ENCODE data around the gene HMCN2. TPM values are rescaled to one million over a fixed set of nuclear protein-coding genes. Genes with fewer than 3 reads are reported as not detected.

HMCN2 gene
- polyA plus RNA-seq, 1 experiment: under 0.01 TPM

GRCh38 chr9:130361873-130362362 is 96.4 kb downstream of the HMCN2 start:
- no peak for TF ChIP-seq CTCF (IDR thresholded peaks at IDR 0.05; ENCODE audit: low read depth, low read length)
- CTCF ChIA-PET: no interaction called here
- POLR2A ChIA-PET: no interaction called here
- DNase-seq (ENCODE audit: low read depth, low spot score): no peak
- Histone ChIP-seq H3K27me3 (ENCODE audit: control insufficient read depth, insufficient read depth, low read length) (peaks cover 12% of the 10 kb centered on the region), H3K4me3 (ENCODE audit: low read depth, low read length) (no peak overlapping the region), H3K9me3 (ENCODE audit: control insufficient read depth, insufficient read depth, low read length) (no peaks in the 10 kb centered on the region; the same call in 1 of the 2 replicates), H3K27ac (ENCODE audit: low read depth, low read length) (no peak overlapping the region)

DNA sequence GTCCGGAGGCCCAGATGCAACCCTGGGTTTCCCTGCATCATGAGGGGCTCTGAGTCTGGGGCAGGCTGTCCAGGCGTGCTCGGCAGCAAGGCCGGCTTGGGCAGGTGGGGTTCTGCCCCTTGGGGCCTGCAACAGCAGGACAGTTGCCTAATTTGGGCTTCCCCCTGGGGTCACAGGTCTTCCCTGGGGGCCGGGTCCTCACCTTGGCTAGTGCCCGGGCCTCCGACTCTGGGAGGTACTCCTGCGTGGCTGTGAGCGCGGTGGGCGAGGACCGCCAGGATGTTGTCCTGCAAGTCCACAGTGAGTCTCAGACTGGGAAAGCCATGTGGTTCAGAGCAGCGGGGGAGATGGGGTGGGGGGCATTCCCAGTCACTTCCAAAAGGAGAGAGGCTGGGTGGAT is 97.1 kb downstream of the HMCN2 start:
- Histone ChIP-seq H3K27ac (ENCODE audit: low read depth, low read length) (no peak overlapping the region), H3K27me3 (ENCODE audit: control insufficient read depth, insufficient read depth, low read length) (peaks cover 11% of the 10 kb centered on the region), H3K9me3 (ENCODE audit: control insufficient read depth, insufficient read depth, low read length) (no peaks in the 10 kb centered on the region; the same call in 1 of the 2 replicates), H3K4me3 (ENCODE audit: low read depth, low read length) (no peak overlapping the region)
- DNase-seq (ENCODE audit: low read depth, low spot score): no peak
- POLR2A ChIA-PET: no interaction called here
- TF ChIP-seq CTCF (IDR thresholded peaks at IDR 0.05; ENCODE audit: low read depth, low read length): no peak
- CTCF ChIA-PET: no interaction called here

- POLR2A ChIA-PET: no interaction called here
Measured at GRCh38 chr9:130363755-130364404, 98.3 kb downstream of the HMCN2 start.

DNA sequence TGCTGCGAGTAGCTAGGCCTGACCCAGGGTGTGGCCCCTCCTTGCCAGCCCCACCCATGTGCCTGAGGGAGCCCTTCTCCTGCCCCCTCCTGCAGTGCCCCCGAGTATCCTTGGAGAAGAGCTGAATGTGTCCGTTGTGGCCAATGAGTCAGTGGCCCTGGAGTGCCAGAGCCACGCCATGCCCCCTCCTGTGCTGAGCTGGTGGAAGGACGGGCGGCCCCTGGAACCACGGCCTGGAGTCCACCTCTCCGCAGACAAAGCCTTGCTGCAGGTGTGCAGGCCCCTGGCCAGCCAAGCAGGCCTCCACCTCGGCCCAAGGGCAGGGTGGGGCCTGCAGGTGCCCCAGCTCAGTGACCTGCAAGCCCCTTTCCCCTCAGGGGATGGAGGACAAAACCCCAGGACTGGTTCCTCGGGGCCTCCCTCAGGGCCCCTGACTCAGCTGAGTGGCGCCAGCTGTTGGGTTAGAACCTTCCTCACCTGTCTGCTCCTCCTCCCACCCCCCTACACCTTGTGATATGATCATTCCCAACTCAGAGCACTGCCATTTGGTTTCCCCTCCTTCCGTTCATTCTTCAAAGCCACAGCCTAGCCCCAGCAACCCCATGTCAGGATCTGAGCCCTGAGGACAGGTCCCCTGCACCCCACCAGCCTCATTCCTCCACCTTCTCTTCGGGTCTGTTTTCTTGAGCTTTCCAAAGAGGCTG is 99.2 kb downstream of the HMCN2 start:
- Histone ChIP-seq H3K9me3 (ENCODE audit: control insufficient read depth, insufficient read depth, low read length) (no peaks in the 10 kb centered on the region; the same call in 1 of the 2 replicates), H3K27me3 (ENCODE audit: control insufficient read depth, insufficient read depth, low read length) (peaks cover 17% of the 10 kb centered on the region), H3K4me3 (ENCODE audit: low read depth, low read length) (no peak overlapping the region), H3K27ac (ENCODE audit: low read depth, low read length) (no peak overlapping the region)
- DNase-seq (ENCODE audit: low read depth, low spot score): no peak
- TF ChIP-seq CTCF (IDR thresholded peaks at IDR 0.05; ENCODE audit: low read depth, low read length): no peak
- CTCF ChIA-PET: no interaction called here
- POLR2A ChIA-PET: no interaction called here

More at GRCh38 chr9:130363755-130364404, 98.3 kb downstream of the HMCN2 start:
- no peaks in the 10 kb centered on the region; the same call in 1 of the 2 replicates for H3K9me3 ChIP-seq (ENCODE audit: control insufficient read depth, insufficient read depth, low read length)
- no peak overlapping the region for H3K27ac ChIP-seq (ENCODE audit: low read depth, low read length)
- no peak for DNase-seq (ENCODE audit: low read depth, low spot score)
- no peak overlapping the region for H3K4me3 ChIP-seq (ENCODE audit: low read depth, low read length)
- CTCF ChIA-PET: no interaction called here
- H3K27me3 ChIP-seq (ENCODE audit: control insufficient read depth, insufficient read depth, low read length): peaks cover 10% of the 10 kb centered on the region
- no peak for TF ChIP-seq CTCF (IDR thresholded peaks at IDR 0.05; ENCODE audit: low read depth, low read length)

GRCh38 chr9:130365323-130365721 is 99.8 kb downstream of the HMCN2 start:
- TF ChIP-seq CTCF (IDR thresholded peaks at IDR 0.05; ENCODE audit: low read depth, low read length): no peak
- Histone ChIP-seq H3K9me3 (ENCODE audit: control insufficient read depth, insufficient read depth, low read length) (no peaks in the 10 kb centered on the region; the same call in 1 of the 2 replicates), H3K27ac (ENCODE audit: low read depth, low read length) (no peak overlapping the region), H3K4me3 (ENCODE audit: low read depth, low read length) (no peak overlapping the region), H3K27me3 (ENCODE audit: control insufficient read depth, insufficient read depth, low read length) (peaks cover 20% of the 10 kb centered on the region)
- no peak for DNase-seq (ENCODE audit: low read depth, low spot score)
- POLR2A ChIA-PET: no interaction called here
- CTCF ChIA-PET: no interaction called here

Measured in AG04450 (cell line).